ENCODE measurements around the gene GCC1.

GCC1 gene

GRCh38 chr7:127591591-127591990 lies 6.2 kb upstream of the GCC1 start:
- no peak overlapping the region for H3K4me3 ChIP-seq (ENCODE audit: control insufficient read depth, low read depth, low read length)
- TF ChIP-seq CTCF (IDR thresholded peaks at IDR 0.05; ENCODE audit: control insufficient read depth, insufficient read depth, low read depth, low read length, missing control alignments): no peak
- no peak for DNase-seq (ENCODE audit: low read depth)

GRCh38 chr7:127591189-127591588 lies 5.8 kb upstream of the GCC1 start:
- no peak for DNase-seq (ENCODE audit: low read depth)
- no peak for TF ChIP-seq CTCF (IDR thresholded peaks at IDR 0.05; ENCODE audit: control insufficient read depth, insufficient read depth, low read depth, low read length, missing control alignments)
- H3K4me3 ChIP-seq (ENCODE audit: control insufficient read depth, low read depth, low read length): no peak overlapping the region

GRCh38 chr7:127589896-127590295 lies 4.5 kb upstream of the GCC1 start:
- no peak for DNase-seq (ENCODE audit: low read depth)
- no peak overlapping the region for H3K4me3 ChIP-seq (ENCODE audit: control insufficient read depth, low read depth, low read length)
- TF ChIP-seq CTCF (IDR thresholded peaks at IDR 0.05; ENCODE audit: control insufficient read depth, insufficient read depth, low read depth, low read length, missing control alignments): no peak

GRCh38 chr7:127588697-127589482 lies 3.5 kb upstream of the GCC1 start:
- no peak for DNase-seq (ENCODE audit: low read depth)
- TF ChIP-seq CTCF (IDR thresholded peaks at IDR 0.05; ENCODE audit: control insufficient read depth, insufficient read depth, low read depth, low read length, missing control alignments): peak; percentile 77
- peak overlapping the region; percentile 90 for H3K4me3 ChIP-seq (ENCODE audit: control insufficient read depth, low read depth, low read length)

GRCh38 chr7:127588019-127588696 lies 2.8 kb upstream of the GCC1 start, which contains the start of gene ARF5:
Gene ARF5 (plus strand): TSS chr7:127588411. CDS start chr7:127588499, 88 bp downstream.
- DNase-seq (ENCODE audit: low read depth): peak; percentile 24
- peak within 1 kb of the TSS; percentile 90 for H3K4me3 ChIP-seq (ENCODE audit: control insufficient read depth, low read depth, low read length)
- no peak for TF ChIP-seq CTCF (IDR thresholded peaks at IDR 0.05; ENCODE audit: control insufficient read depth, insufficient read depth, low read depth, low read length, missing control alignments)

GRCh38 chr7:127587663-127588018 lies 2.2 kb upstream of the GCC1 start:
- H3K4me3 ChIP-seq (ENCODE audit: control insufficient read depth, low read depth, low read length): peak overlapping the region; percentile 90
- DNase-seq (ENCODE audit: low read depth): no peak
- no peak for TF ChIP-seq CTCF (IDR thresholded peaks at IDR 0.05; ENCODE audit: control insufficient read depth, insufficient read depth, low read depth, low read length, missing control alignments)
